ENCODE data around the gene IL32.
A peak's percentile ranks its signal among the peaks of the same experiment; 100 is the strongest.

Gene IL32, protein sequence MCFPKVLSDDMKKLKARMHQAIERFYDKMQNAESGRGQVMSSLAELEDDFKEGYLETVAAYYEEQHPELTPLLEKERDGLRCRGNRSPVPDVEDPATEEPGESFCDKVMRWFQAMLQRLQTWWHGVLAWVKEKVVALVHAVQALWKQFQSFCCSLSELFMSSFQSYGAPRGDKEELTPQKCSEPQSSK

DNA sequence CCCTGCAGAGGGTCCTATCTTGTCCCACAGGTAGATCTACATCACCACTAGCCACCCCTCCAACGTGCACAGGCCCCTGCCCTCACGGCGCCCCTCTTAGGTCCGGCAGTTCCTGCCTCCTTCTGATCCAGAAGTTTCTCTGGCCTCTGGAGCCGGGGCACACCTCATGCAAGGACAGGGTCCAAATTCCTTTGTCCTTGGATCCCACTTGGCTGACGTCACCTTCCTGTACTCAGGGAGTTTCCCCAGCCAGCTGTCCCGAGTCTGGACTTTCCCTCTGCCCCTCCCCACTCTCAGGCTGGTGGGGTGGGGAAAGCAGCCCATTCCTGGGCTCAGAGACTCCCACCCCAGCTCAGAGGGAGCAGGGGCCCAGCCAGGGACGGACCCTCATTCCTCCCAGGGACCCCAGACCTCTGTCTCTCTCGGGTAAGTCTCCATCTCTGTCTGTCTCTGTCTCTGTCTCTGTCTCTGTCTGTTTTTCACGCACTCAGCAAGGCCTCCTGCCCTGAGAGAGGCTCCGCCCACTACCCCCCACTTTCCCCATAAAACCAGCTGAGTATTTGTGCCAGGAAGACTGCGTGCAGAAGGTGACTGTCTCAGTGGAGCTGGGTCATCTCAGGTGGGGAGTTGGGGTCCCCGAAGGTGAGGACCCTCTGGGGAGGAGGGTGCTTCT is at the start of gene IL32:
TSS of gene IL32 (plus strand) at position 572 of the 673 bp plus-strand sequence. CDS start 172 bp downstream, outside the sequence.
- Histone ChIP-seq H3K27ac (ENCODE audit: low read depth, low read length) (peak within 1 kb of the TSS; percentile 22), H3K9ac (ENCODE audit: low read depth, low read length) (no peak within 1 kb of the TSS), H3K4me3 (ENCODE audit: low read depth, low read length) (no peak within 1 kb of the TSS)

DNA sequence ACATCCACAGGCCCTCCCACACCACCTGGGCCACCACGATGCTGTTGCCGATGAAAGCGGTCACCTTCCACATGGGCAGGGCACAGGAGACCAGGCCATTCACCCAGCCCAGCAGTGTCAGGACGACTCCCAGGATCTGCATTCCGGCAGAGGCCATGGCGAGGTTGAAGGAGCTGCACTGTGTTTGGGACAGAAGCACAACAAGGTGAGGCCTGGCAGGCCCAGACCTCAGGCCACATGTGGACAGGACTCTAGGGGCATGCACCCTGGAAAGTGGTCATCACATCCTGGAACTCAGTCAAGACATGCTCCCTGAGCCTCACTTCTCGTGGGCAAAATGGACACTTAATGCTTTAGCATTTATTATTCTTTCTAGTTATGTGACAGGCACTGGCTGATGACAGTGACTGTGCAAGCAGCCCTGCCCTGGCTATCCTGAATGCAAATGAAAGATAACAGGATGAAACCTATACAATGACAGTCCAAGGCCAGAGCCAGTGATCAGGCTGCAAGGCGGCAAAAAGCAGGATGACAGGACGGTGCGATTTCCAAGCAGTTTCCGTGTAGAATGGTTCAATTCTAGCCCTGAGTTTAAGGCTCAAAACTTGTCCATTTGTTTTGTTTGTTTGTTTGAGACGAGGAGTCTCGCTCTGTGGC is 49.4 kb upstream of the IL32 start:
- H3K9ac ChIP-seq (ENCODE audit: low read depth, low read length): no peak overlapping the region
- H3K9me3 ChIP-seq (ENCODE audit: control insufficient read depth, insufficient read depth, low read length): no peaks in the 10 kb centered on the region
- peak overlapping the region; percentile 18 for H3K4me3 ChIP-seq (ENCODE audit: low read depth, low read length)
- peaks cover 17% of the 10 kb centered on the region for H3K36me3 ChIP-seq (ENCODE audit: control insufficient read depth, insufficient read depth, low read length)
- peaks cover 44% of the 10 kb centered on the region for H3K4me1 ChIP-seq (ENCODE audit: control insufficient read depth, insufficient read depth, low read length)
- 0 out of 2 replicates have a peak, but pooled peaks cover 7% of the 10 kb centered on the region for H3K27me3 ChIP-seq (ENCODE audit: control insufficient read depth, insufficient read depth, low read length)
- no peak overlapping the region for H3K27ac ChIP-seq (ENCODE audit: low read depth, low read length)

More for the DNA sequence above, at the start of gene IL32:
- H3K27me3 ChIP-seq (ENCODE audit: control insufficient read depth, insufficient read depth, low read length): no peaks in the 10 kb centered on the region; the same call in 1 of the 2 replicates
- H3K9me3 ChIP-seq (ENCODE audit: control insufficient read depth, insufficient read depth, low read length): no peaks in the 10 kb centered on the region
- no peaks in the 10 kb centered on the region for H3K36me3 ChIP-seq (ENCODE audit: control insufficient read depth, insufficient read depth, low read length)
- peaks cover 9% of the 10 kb centered on the region; the same call in 1 of the 2 replicates for H3K4me1 ChIP-seq (ENCODE audit: control insufficient read depth, insufficient read depth, low read length)

DNA sequence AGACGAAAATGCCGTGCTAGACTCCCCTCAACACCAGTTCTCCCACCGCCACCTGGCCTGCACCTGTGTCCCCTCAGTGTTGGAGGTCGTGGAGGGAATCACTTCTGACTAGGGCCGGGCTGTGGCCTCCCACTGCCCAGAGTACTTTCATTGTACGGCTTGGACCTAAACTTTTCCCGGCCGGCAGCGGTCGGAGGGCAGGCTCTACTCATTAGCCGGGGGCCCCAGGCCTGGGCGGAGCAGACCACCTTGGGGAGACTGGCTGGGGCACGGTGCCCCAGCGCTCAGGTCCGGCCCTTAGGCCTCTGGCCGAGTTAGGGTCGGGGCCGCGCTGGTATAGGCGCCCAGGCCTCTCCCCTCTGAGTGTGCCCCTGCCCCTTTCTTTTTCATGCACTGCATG is 48.1 kb upstream of the IL32 start:
- no peaks in the 10 kb centered on the region for H3K27me3 ChIP-seq (ENCODE audit: control insufficient read depth, insufficient read depth, low read length)

DNA sequence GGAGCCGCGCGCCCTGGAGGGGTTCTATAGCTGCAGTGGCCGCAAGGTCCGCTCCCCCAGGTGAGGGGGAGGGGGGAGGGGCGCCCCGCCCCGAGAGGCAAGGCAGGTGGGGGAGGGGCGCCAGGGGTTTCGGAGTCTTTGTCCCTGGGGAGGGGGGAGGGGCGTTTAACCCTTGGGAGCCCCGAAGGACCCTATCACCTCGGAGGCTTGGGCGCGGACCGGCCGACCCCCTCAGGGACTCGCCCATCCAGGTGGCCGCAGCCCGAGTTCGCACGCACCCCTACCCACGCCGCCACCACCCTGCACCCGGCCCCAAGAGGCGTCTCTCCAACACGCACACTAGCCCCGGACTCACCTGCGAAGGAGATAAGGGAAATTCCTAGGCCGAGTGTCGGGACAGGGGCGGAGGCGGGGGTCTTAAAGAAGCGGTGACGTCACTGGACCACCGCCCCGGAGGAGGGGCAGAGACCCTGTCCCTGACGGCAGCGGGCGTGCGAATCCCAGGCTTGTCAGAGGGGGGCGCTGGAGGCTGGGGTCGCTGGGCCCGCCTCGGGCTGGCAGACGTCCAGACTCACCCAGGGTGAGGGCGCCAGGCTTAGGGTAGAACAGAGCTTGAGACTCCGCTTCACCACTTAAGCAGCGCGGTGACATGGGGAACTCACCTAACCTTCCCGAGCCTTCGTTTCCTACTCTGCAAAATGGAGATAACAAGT is 47.5 kb upstream of the IL32 start, which contains the start of gene CLDN6:
TSS of gene CLDN6 (minus strand) at position 390 of the 713 bp plus-strand sequence. CDS start 2,162 bp downstream, outside the sequence.
- Histone ChIP-seq H3K4me1 (ENCODE audit: control insufficient read depth, insufficient read depth, low read length) (peaks cover 44% of the 10 kb centered on the region), H3K27me3 (ENCODE audit: control insufficient read depth, insufficient read depth, low read length) (no peaks in the 10 kb centered on the region), H3K27ac (ENCODE audit: low read depth, low read length) (peak within 1 kb of the TSS; percentile 99), H3K9me3 (ENCODE audit: control insufficient read depth, insufficient read depth, low read length) (no peaks in the 10 kb centered on the region), H3K9ac (ENCODE audit: low read depth, low read length) (peak within 1 kb of the TSS; percentile 96), H3K4me3 (ENCODE audit: low read depth, low read length) (peak within 1 kb of the TSS; percentile 97), H3K36me3 (ENCODE audit: control insufficient read depth, insufficient read depth, low read length) (peaks cover 20% of the 10 kb centered on the region)

More for the DNA sequence above, 48.1 kb upstream of the IL32 start:
- H3K27ac ChIP-seq (ENCODE audit: low read depth, low read length): peak overlapping the region; percentile 99
- H3K9me3 ChIP-seq (ENCODE audit: control insufficient read depth, insufficient read depth, low read length): no peaks in the 10 kb centered on the region
- H3K4me3 ChIP-seq (ENCODE audit: low read depth, low read length): peak overlapping the region; percentile 97
- peak overlapping the region; percentile 96 for H3K9ac ChIP-seq (ENCODE audit: low read depth, low read length)
- H3K4me1 ChIP-seq (ENCODE audit: control insufficient read depth, insufficient read depth, low read length): peaks cover 41% of the 10 kb centered on the region
- peaks cover 20% of the 10 kb centered on the region for H3K36me3 ChIP-seq (ENCODE audit: control insufficient read depth, insufficient read depth, low read length)

DNA sequence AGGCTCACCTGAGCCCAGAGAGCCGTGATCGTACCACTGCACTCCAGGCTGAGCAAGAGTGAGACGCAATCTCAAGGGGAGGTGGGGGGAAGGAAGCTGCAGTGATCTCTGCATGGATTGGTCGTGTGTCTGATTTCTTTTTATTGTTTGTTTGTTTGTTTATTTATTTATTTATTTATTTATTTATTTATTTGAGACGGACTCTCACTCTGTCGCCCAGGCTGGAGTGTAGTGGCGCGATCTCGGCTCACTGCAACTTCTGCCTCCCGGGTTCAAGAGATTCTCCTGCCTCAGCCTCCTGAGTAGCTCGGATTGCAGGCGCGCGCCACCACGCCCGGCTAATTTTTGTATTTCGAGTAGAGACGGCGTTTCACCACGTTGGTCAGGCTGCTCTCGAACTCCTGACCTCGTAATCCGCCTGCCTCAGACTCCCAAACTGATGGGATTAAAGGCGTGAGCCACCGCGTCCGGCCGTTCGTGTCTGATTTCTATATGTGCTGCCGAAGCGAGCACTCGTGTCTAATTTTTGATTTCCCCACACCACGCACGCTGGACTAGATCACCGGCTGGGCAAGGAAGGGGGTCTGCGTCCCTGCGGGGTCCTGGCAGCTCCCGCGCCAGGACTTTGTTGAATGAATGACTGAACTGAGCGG is 45.7 kb upstream of the IL32 start:
- Histone ChIP-seq H3K4me3 (ENCODE audit: low read depth, low read length) (peak overlapping the region; percentile 98), H3K9me3 (ENCODE audit: control insufficient read depth, insufficient read depth, low read length) (no peaks in the 10 kb centered on the region), H3K27me3 (ENCODE audit: control insufficient read depth, insufficient read depth, low read length) (no peaks in the 10 kb centered on the region), H3K9ac (ENCODE audit: low read depth, low read length) (no peak overlapping the region), H3K4me1 (ENCODE audit: control insufficient read depth, insufficient read depth, low read length) (peaks cover 29% of the 10 kb centered on the region), H3K27ac (ENCODE audit: low read depth, low read length) (peak overlapping the region; percentile 69), H3K36me3 (ENCODE audit: control insufficient read depth, insufficient read depth, low read length) (peaks cover 19% of the 10 kb centered on the region)

DNA sequence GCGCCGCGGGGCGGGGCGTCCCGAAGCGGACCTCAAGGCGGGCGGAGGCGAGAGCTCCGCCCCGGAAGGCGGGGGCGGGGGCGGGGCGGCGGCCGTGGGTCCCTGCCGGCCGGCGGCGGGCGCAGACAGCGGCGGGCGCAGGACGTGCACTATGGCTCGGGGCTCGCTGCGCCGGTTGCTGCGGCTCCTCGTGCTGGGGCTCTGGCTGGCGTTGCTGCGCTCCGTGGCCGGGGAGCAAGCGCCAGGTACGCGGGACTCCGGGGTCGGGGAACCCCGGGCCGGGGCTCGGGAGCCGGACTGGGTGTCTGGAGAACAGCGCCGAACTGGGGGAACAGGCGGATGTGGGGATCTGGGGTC is 45.2 kb upstream of the IL32 start, which contains the start of gene TNFRSF12A:
TSS of gene TNFRSF12A (plus strand) at position 122 of the 357 bp plus-strand sequence. CDS start at position 152, 30 bp downstream.
- peak within 1 kb of the TSS; percentile 97 for H3K9ac ChIP-seq (ENCODE audit: low read depth, low read length)
- H3K4me3 ChIP-seq (ENCODE audit: low read depth, low read length): peak within 1 kb of the TSS; percentile 98
- no peaks in the 10 kb centered on the region for H3K9me3 ChIP-seq (ENCODE audit: control insufficient read depth, insufficient read depth, low read length)
- peaks cover 24% of the 10 kb centered on the region for H3K4me1 ChIP-seq (ENCODE audit: control insufficient read depth, insufficient read depth, low read length)
- peak within 1 kb of the TSS; percentile 100 for H3K27ac ChIP-seq (ENCODE audit: low read depth, low read length)
- no peaks in the 10 kb centered on the region for H3K27me3 ChIP-seq (ENCODE audit: control insufficient read depth, insufficient read depth, low read length)
- H3K36me3 ChIP-seq (ENCODE audit: control insufficient read depth, insufficient read depth, low read length): peaks cover 14% of the 10 kb centered on the region

DNA sequence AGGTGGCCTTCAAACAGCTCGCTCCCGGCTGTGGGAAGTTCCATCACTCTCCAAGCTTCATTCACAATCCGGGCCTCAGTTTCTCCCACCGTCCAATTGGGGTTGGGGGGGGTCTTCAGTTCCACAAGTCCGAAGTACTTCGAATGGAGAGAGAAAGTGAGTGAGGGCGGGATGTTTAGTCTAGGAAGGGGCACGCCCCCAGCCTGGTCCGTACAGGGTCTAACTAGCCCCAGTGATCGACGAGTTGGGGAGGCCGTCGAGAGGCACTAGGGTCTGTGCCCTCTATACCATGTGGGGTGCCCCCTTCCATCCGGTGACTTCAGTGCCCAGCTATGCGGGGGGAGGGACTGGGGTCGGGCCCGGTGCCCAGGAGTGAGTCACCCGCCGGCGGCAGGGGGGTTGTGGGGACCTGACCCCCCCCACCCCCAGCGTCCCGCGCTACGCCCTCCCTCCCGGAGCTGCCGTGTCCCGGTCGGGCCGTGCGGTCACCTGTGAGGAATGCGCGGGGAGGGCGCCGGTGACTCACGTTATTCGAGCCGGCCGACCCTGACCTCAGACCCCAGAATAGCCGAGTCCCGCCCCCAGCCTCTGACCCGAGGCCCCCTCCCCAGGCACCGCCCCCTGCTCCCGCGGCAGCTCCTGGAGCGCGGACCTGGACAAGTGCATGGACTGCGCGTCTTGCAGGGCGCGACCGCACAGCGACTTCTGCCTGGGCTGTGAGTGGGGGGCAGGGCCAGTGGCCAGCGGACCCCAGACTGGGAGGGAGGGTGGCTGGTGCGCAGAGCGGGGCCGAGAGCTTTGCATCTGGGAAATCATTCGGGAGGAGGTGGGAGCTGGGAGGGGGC is 44.6 kb upstream of the IL32 start:
- Histone ChIP-seq H3K4me3 (ENCODE audit: low read depth, low read length) (peak overlapping the region; percentile 98), H3K9me3 (ENCODE audit: control insufficient read depth, insufficient read depth, low read length) (no peaks in the 10 kb centered on the region), H3K36me3 (ENCODE audit: control insufficient read depth, insufficient read depth, low read length) (peaks cover 12% of the 10 kb centered on the region), H3K9ac (ENCODE audit: low read depth, low read length) (peak overlapping the region; percentile 97), H3K27me3 (ENCODE audit: control insufficient read depth, insufficient read depth, low read length) (no peaks in the 10 kb centered on the region), H3K27ac (ENCODE audit: low read depth, low read length) (peak overlapping the region; percentile 100), H3K4me1 (ENCODE audit: control insufficient read depth, insufficient read depth, low read length) (peaks cover 21% of the 10 kb centered on the region)

DNA sequence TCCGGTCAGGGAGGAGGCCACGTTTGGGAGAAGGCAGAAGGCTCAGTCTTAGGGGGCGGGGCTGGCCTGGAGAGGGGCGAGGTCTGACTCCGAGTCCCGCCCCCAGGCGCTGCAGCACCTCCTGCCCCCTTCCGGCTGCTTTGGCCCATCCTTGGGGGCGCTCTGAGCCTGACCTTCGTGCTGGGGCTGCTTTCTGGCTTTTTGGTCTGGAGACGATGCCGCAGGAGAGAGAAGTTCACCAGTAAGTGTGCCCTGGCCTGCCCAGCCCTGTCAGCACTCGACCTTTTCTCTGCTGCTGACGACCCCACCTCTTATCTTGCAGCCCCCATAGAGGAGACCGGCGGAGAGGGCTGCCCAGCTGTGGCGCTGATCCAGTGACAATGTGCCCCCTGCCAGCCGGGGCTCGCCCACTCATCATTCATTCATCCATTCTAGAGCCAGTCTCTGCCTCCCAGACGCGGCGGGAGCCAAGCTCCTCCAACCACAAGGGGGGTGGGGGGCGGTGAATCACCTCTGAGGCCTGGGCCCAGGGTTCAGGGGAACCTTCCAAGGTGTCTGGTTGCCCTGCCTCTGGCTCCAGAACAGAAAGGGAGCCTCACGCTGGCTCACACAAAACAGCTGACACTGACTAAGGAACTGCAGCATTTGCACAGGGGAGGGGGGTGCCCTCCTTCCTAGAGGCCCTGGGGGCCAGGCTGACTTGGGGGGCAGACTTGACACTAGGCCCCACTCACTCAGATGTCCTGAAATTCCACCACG is 43.8 kb upstream of the IL32 start:
- no peaks in the 10 kb centered on the region for H3K9me3 ChIP-seq (ENCODE audit: control insufficient read depth, insufficient read depth, low read length)
- no peaks in the 10 kb centered on the region for H3K27me3 ChIP-seq (ENCODE audit: control insufficient read depth, insufficient read depth, low read length)
- peak overlapping the region; percentile 100 for H3K27ac ChIP-seq (ENCODE audit: low read depth, low read length)
- H3K4me3 ChIP-seq (ENCODE audit: low read depth, low read length): peak overlapping the region; percentile 98
- peak overlapping the region; percentile 75 for H3K9ac ChIP-seq (ENCODE audit: low read depth, low read length)
- H3K36me3 ChIP-seq (ENCODE audit: control insufficient read depth, insufficient read depth, low read length): peaks cover 14% of the 10 kb centered on the region
- H3K4me1 ChIP-seq (ENCODE audit: control insufficient read depth, insufficient read depth, low read length): peaks cover 16% of the 10 kb centered on the region

DNA sequence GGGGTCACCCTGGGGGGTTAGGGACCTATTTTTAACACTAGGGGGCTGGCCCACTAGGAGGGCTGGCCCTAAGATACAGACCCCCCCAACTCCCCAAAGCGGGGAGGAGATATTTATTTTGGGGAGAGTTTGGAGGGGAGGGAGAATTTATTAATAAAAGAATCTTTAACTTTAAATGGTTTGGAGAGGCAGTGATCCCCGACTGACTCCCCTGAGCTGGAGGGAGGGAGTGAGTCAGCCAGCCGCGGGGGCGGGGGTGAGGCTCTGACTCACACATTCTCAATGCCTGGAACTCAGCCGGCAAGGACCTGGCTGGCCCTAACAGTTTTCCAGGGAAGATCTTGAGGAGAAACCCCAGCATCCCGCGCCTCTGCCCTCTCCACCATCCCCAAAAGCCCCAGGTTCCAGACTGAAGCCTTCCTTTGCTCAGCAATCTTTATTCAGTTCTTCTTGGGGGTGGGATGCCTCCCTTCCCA is 43.2 kb upstream of the IL32 start:
- peaks cover 20% of the 10 kb centered on the region for H3K36me3 ChIP-seq (ENCODE audit: control insufficient read depth, insufficient read depth, low read length)
- H3K27ac ChIP-seq (ENCODE audit: low read depth, low read length): peak overlapping the region; percentile 100
- H3K4me3 ChIP-seq (ENCODE audit: low read depth, low read length): peak overlapping the region; percentile 98
- no peaks in the 10 kb centered on the region for H3K27me3 ChIP-seq (ENCODE audit: control insufficient read depth, insufficient read depth, low read length)
- peaks cover 16% of the 10 kb centered on the region for H3K4me1 ChIP-seq (ENCODE audit: control insufficient read depth, insufficient read depth, low read length)
- H3K9ac ChIP-seq (ENCODE audit: low read depth, low read length): peak overlapping the region; percentile 86
- H3K9me3 ChIP-seq (ENCODE audit: control insufficient read depth, insufficient read depth, low read length): no peaks in the 10 kb centered on the region
